ENCODE measurements around the gene CSTPP1.

CSTPP1 gene

GRCh38 chr11:47165253-47165840 is 228.8 kb downstream of the CSTPP1 start:
- DNase-seq: no peak

- DNase-seq: no peak
Measured at GRCh38 chr11:47166368-47166767, 229.8 kb downstream of the CSTPP1 start.

GRCh38 chr11:47171061-47171838 is 234.7 kb downstream of the CSTPP1 start:
- DNase-seq: no peak

GRCh38 chr11:47171856-47172255 is 235.3 kb downstream of the CSTPP1 start:
- no peak for DNase-seq

- no peak for DNase-seq
Measured at GRCh38 chr11:47172740-47173336, 236.3 kb downstream of the CSTPP1 start.

GRCh38 chr11:47175746-47176327 is 239.3 kb downstream of the CSTPP1 start:
- DNase-seq: no peak

GRCh38 chr11:47176328-47177228 is 240.0 kb downstream of the CSTPP1 start, which contains the start of gene ARFGAP2:
Gene ARFGAP2, minus strand, starts transcription at chr11:47176879. Its CDS starts 26 bp downstream, at chr11:47176853.
- peak; percentile 88 for DNase-seq

- DNase-seq: peak; percentile 66
Measured at GRCh38 chr11:47177229-47177845, 240.8 kb downstream of the CSTPP1 start.

GRCh38 chr11:47177846-47178245 is 241.3 kb downstream of the CSTPP1 start:
- no peak for DNase-seq

- no peak for DNase-seq
Measured at GRCh38 chr11:47178316-47178715, 241.8 kb downstream of the CSTPP1 start.

- DNase-seq: no peak
Measured at GRCh38 chr11:47178737-47179654, 242.4 kb downstream of the CSTPP1 start.

- DNase-seq: no peak
Measured at GRCh38 chr11:47179655-47179991, 243.1 kb downstream of the CSTPP1 start.

GRCh38 chr11:47180006-47180787 is 243.6 kb downstream of the CSTPP1 start:
- DNase-seq: no peak

GRCh38 chr11:47181271-47181670 is 244.7 kb downstream of the CSTPP1 start:
- DNase-seq: no peak

- no peak for DNase-seq
Measured at GRCh38 chr11:47182380-47182779, 245.8 kb downstream of the CSTPP1 start.

GRCh38 chr11:47183031-47183856 is 246.7 kb downstream of the CSTPP1 start:
- no peak for DNase-seq

- no peak for DNase-seq
Measured at GRCh38 chr11:47183969-47184368, 247.4 kb downstream of the CSTPP1 start.

- no peak for DNase-seq
Measured at GRCh38 chr11:47184711-47185304, 248.2 kb downstream of the CSTPP1 start.

Data from activated T-cell treated with anti-CD3 and anti-CD28 coated beads for 4 hours (primary cell).